ENCODE results near the gene PMEPA1.

Gene PMEPA1

DNA sequence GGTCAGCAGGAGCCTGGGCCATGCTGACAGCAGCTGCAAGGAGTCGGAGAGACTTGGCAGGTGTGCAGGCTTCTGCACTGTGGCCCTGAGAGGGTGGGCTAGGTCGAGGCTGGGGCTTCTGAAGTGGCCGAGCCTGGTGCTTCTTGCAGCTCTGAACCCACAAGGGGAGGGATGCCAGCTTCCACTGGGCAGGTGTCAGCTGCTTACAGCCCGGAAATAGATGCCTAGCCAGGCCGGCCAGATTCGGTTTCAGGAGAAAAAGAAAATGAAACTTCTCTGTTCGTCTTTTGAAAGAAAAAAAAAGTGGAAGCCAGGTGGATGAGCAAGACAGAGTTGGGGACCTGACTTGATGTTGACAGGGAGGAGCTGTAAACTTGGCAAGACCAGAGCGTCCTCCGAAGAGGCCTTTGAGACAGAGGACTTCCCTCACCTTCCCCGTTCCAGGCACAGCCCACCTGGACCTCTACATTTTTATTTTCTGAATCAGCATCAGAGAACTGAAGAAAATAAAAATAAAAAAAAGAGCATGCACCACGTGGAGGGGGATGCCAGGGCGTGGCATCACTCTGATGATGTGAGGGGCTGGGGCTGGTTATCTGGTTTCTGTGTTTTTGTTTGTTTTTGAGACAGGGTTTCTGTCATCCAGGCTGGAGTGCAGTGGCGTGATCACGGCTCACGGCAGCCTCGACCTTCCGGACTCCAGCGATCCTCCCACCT is 89.4 kb downstream of the PMEPA1 start, which contains the start of gene ZBP1:
TSS of gene ZBP1 (minus strand) at position 153 of the 717 bp plus-strand sequence. CDS start at position 22, 131 bp downstream.
- H3K4me2 ChIP-seq (ENCODE audit: low read length) = peak within 1 kb of the TSS; percentile 69

DNA sequence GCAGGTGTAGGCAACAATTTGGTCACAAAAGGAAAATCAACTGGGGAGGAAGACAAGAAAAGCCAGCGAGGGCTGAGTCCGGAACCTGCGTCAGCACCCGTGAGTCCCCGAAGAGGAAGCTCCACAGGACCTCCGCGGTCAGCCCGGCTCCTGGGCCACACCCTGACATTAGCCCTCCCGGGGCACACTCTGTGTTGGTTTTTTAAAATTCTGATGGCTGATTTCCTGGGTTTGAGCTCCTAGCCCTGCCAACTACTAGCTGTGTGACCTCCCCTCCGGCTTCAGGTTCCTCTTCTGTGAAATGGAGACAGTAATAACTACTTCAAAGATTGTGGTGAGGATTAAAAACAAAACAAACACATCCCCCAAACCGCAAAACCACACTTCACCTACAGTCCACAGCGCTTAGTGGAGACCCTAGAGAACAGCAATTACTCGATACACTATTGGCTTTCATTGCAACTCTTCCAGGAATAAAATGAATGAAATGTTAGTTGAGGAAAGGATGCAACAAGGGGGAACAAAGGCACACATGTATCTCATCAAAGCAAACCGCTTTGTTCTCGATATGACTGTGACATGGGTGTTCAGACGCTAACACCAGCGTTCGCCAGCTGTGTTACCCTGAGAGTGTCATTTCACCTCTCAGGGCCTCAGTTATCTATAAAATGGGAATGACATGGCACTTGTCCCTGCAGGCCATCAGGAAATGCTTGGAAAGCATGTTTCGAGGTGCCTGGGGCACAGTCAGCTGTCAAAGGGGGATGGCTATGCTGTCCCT is 90.6 kb downstream of the PMEPA1 start:
- Histone ChIP-seq H3K36me3 (ENCODE audit: control insufficient read depth, low read length) (no peaks in the 10 kb centered on the region), H3F3A (ENCODE audit: control insufficient read depth, insufficient read depth) (peaks cover 22% of the 10 kb centered on the region), H3K9me3 (ENCODE audit: control insufficient read depth, insufficient read depth, low read length) (no peaks in the 10 kb centered on the region), H3K4me3 (ENCODE audit: low read length) (peak overlapping the region; percentile 12; the same call in 1 of the 2 replicates), H3K27ac (ENCODE audit: low read depth, low read length) (no peak overlapping the region), H3K79me2 (ENCODE audit: control insufficient read depth, low read length) (no peaks in the 10 kb centered on the region), H3K4me2 (ENCODE audit: low read length) (peak overlapping the region; percentile 69), H3K4me1 (ENCODE audit: control insufficient read depth, low read length) (peaks cover 50% of the 10 kb centered on the region), H4K20me1 (ENCODE audit: control insufficient read depth, insufficient read depth, low read depth, low read length) (peaks cover 23% of the 10 kb centered on the region), H3K9me2 (replicated peaks; ENCODE audit: control insufficient read depth, low read length) (no peaks in the 10 kb centered on the region), H3K27me3 (ENCODE audit: control insufficient read depth, low read length) (peaks cover 88% of the 10 kb centered on the region)
- peak; percentile 91; the same call in 1 of the 2 replicates for TF ChIP-seq EZH2phosphoT487 (IDR thresholded peaks at IDR 0.05; ENCODE audit: borderline replicate concordance, low read length)
- TF ChIP-seq, protein P1, sequence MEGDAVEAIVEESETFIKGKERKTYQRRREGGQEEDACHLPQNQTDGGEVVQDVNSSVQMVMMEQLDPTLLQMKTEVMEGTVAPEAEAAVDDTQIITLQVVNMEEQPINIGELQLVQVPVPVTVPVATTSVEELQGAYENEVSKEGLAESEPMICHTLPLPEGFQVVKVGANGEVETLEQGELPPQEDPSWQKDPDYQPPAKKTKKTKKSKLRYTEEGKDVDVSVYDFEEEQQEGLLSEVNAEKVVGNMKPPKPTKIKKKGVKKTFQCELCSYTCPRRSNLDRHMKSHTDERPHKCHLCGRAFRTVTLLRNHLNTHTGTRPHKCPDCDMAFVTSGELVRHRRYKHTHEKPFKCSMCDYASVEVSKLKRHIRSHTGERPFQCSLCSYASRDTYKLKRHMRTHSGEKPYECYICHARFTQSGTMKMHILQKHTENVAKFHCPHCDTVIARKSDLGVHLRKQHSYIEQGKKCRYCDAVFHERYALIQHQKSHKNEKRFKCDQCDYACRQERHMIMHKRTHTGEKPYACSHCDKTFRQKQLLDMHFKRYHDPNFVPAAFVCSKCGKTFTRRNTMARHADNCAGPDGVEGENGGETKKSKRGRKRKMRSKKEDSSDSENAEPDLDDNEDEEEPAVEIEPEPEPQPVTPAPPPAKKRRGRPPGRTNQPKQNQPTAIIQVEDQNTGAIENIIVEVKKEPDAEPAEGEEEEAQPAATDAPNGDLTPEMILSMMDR (IDR thresholded peaks at IDR 0.05; ENCODE audit: low read depth, low read length, poor library complexity, severe bottlenecking) = peak; percentile 7

More for the DNA sequence above, 89.4 kb downstream of the PMEPA1 start, which contains the start of gene ZBP1:
- Histone ChIP-seq H3K9me3 (ENCODE audit: control insufficient read depth, insufficient read depth, low read length) (peaks cover 5% of the 10 kb centered on the region; the same call in 1 of the 2 replicates), H3K9me2 (replicated peaks; ENCODE audit: control insufficient read depth, low read length) (no peaks in the 10 kb centered on the region), H4K20me1 (ENCODE audit: control insufficient read depth, insufficient read depth, low read depth, low read length) (peaks cover 23% of the 10 kb centered on the region), H3K36me3 (ENCODE audit: control insufficient read depth, low read length) (no peaks in the 10 kb centered on the region), H3K4me1 (ENCODE audit: control insufficient read depth, low read length) (peaks cover 50% of the 10 kb centered on the region), H3K27me3 (ENCODE audit: control insufficient read depth, low read length) (peaks cover 88% of the 10 kb centered on the region), H3K79me2 (ENCODE audit: control insufficient read depth, low read length) (no peaks in the 10 kb centered on the region), H3K4me3 (ENCODE audit: low read length) (peak within 1 kb of the TSS; percentile 41), H3F3A (ENCODE audit: control insufficient read depth, insufficient read depth) (peaks cover 22% of the 10 kb centered on the region), H3K27ac (ENCODE audit: low read depth, low read length) (no peak within 1 kb of the TSS)
- TF ChIP-seq EZH2phosphoT487 (IDR thresholded peaks at IDR 0.05; ENCODE audit: borderline replicate concordance, low read length) = no peak
- TF ChIP-seq, protein P1 (IDR thresholded peaks at IDR 0.05; ENCODE audit: low read depth, low read length, poor library complexity, severe bottlenecking) = no peak

DNA sequence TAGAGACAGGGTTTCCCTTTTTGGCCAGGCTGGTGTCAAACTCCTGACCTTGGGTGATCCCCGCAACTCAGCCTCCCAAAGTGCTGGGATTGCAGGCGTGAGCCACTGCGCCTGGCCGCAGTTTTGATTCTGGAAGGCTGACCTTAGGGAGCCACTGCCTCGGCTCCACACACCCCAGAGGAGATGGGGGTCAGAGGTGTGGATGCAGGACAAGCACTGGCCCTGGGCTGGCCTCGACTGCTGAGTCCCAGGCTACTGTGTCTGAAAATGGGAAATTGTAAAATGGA is 91.1 kb downstream of the PMEPA1 start:
- H3K4me1 ChIP-seq (ENCODE audit: control insufficient read depth, low read length) = peaks cover 50% of the 10 kb centered on the region
- peaks cover 22% of the 10 kb centered on the region for H3F3A ChIP-seq (ENCODE audit: control insufficient read depth, insufficient read depth)
- no peaks in the 10 kb centered on the region for H3K9me2 ChIP-seq (replicated peaks; ENCODE audit: control insufficient read depth, low read length)
- H3K27me3 ChIP-seq (ENCODE audit: control insufficient read depth, low read length) = peaks cover 83% of the 10 kb centered on the region
- no peak for TF ChIP-seq EZH2phosphoT487 (IDR thresholded peaks at IDR 0.05; ENCODE audit: borderline replicate concordance, low read length)
- TF ChIP-seq, protein P1 (IDR thresholded peaks at IDR 0.05; ENCODE audit: low read depth, low read length, poor library complexity, severe bottlenecking) = no peak
- no peaks in the 10 kb centered on the region for H3K36me3 ChIP-seq (ENCODE audit: control insufficient read depth, low read length)
- no peaks in the 10 kb centered on the region for H3K79me2 ChIP-seq (ENCODE audit: control insufficient read depth, low read length)
- no peak overlapping the region for H3K27ac ChIP-seq (ENCODE audit: low read depth, low read length)
- H3K4me2 ChIP-seq (ENCODE audit: low read length) = peak overlapping the region; percentile 69
- H3K9me3 ChIP-seq (ENCODE audit: control insufficient read depth, insufficient read depth, low read length) = no peaks in the 10 kb centered on the region
- peaks cover 23% of the 10 kb centered on the region for H4K20me1 ChIP-seq (ENCODE audit: control insufficient read depth, insufficient read depth, low read depth, low read length)
- peak overlapping the region; percentile 12; the same call in 1 of the 2 replicates for H3K4me3 ChIP-seq (ENCODE audit: low read length)
